ENCODE measurements around the gene MEF2A.

Gene MEF2A

GRCh38 chr15:99598296-99598695, 32.5 kb downstream of the MEF2A start:
- Histone ChIP-seq H3K27me3 (ENCODE audit: control insufficient read depth in 5 of 5, insufficient read depth in 4 of 5, low read length in 5 of 5) (no peaks in the 10 kb centered on the region), H3K27ac (ENCODE audit: low read depth, low read length) (no peak overlapping the region), H3K4me3 (ENCODE audit: low read depth in 1 of 5, low read length in 5 of 5) (no peak overlapping the region), H3K36me3 (ENCODE audit: control insufficient read depth in 5 of 5, insufficient read depth in 5 of 5, low read length in 5 of 5) (peaks cover 4 to 12% (median 7%) of the 10 kb centered on the region in 5 donors), H3K9ac (ENCODE audit: low read length in 5 of 5) (no peak overlapping the region), H3K4me1 (ENCODE audit: control insufficient read depth in 5 of 5, insufficient read depth in 5 of 5, low read length in 5 of 5) (peaks cover 0 to 16% (median 8%) of the 10 kb centered on the region in 5 donors), H3K9me3 (ENCODE audit: control insufficient read depth in 5 of 5, low read length in 5 of 5) (no peaks in the 10 kb centered on the region)

- no peaks in the 10 kb centered on the region for H3K9me3 ChIP-seq (ENCODE audit: control insufficient read depth in 5 of 5, low read length in 5 of 5)
- no peak overlapping the region for H3K9ac ChIP-seq (ENCODE audit: low read length in 5 of 5)
- no peak overlapping the region for H3K27ac ChIP-seq (ENCODE audit: low read depth, low read length)
- H3K27me3 ChIP-seq (ENCODE audit: control insufficient read depth in 5 of 5, insufficient read depth in 4 of 5, low read length in 5 of 5): no peaks in the 10 kb centered on the region
- peaks cover 4 to 14% (median 7%) of the 10 kb centered on the region in 5 donors for H3K36me3 ChIP-seq (ENCODE audit: control insufficient read depth in 5 of 5, insufficient read depth in 5 of 5, low read length in 5 of 5)
- peaks cover 0 to 12% (median 8%) of the 10 kb centered on the region in 5 donors for H3K4me1 ChIP-seq (ENCODE audit: control insufficient read depth in 5 of 5, insufficient read depth in 5 of 5, low read length in 5 of 5)
- no peak overlapping the region for H3K4me3 ChIP-seq (ENCODE audit: low read depth in 1 of 5, low read length in 5 of 5)
Measured at GRCh38 chr15:99603828-99604227, 38.0 kb downstream of the MEF2A start.

GRCh38 chr15:99604865-99605264, 39.1 kb downstream of the MEF2A start:
- Histone ChIP-seq H3K27ac (ENCODE audit: low read depth, low read length) (no peak overlapping the region), H3K9me3 (ENCODE audit: control insufficient read depth in 5 of 5, low read length in 5 of 5) (no peaks in the 10 kb centered on the region), H3K27me3 (ENCODE audit: control insufficient read depth in 5 of 5, insufficient read depth in 4 of 5, low read length in 5 of 5) (no peaks in the 10 kb centered on the region), H3K9ac (ENCODE audit: low read length in 5 of 5) (no peak overlapping the region), H3K4me1 (ENCODE audit: control insufficient read depth in 5 of 5, insufficient read depth in 5 of 5, low read length in 5 of 5) (peaks cover 0 to 12% (median 8%) of the 10 kb centered on the region in 5 donors), H3K36me3 (ENCODE audit: control insufficient read depth in 5 of 5, insufficient read depth in 5 of 5, low read length in 5 of 5) (peaks cover 3 to 12% (median 6%) of the 10 kb centered on the region in 5 donors), H3K4me3 (ENCODE audit: low read depth in 1 of 5, low read length in 5 of 5) (no peak overlapping the region)

GRCh38 chr15:99605490-99605931, 39.7 kb downstream of the MEF2A start:
- H3K4me1 ChIP-seq (ENCODE audit: control insufficient read depth in 5 of 5, insufficient read depth in 5 of 5, low read length in 5 of 5): peaks cover 0 to 12% (median 8%) of the 10 kb centered on the region in 5 donors
- H3K27me3 ChIP-seq (ENCODE audit: control insufficient read depth in 5 of 5, insufficient read depth in 4 of 5, low read length in 5 of 5): no peaks in the 10 kb centered on the region
- H3K27ac ChIP-seq (ENCODE audit: low read depth, low read length): no peak overlapping the region

GRCh38 chr15:99605990-99606389, 40.2 kb downstream of the MEF2A start:
- H3K27ac ChIP-seq (ENCODE audit: low read depth, low read length): no peak overlapping the region
- no peak overlapping the region for H3K9ac ChIP-seq (ENCODE audit: low read length in 5 of 5)
- no peaks in the 10 kb centered on the region for H3K27me3 ChIP-seq (ENCODE audit: control insufficient read depth in 5 of 5, insufficient read depth in 4 of 5, low read length in 5 of 5)
- H3K4me1 ChIP-seq (ENCODE audit: control insufficient read depth in 5 of 5, insufficient read depth in 5 of 5, low read length in 5 of 5): peaks cover 0 to 12% (median 8%) of the 10 kb centered on the region in 5 donors
- H3K9me3 ChIP-seq (ENCODE audit: control insufficient read depth in 5 of 5, low read length in 5 of 5): no peaks in the 10 kb centered on the region
- H3K36me3 ChIP-seq (ENCODE audit: control insufficient read depth in 5 of 5, insufficient read depth in 5 of 5, low read length in 5 of 5): peaks cover 0 to 4% (median 0%) of the 10 kb centered on the region in 5 donors
- no peak overlapping the region for H3K4me3 ChIP-seq (ENCODE audit: low read depth in 1 of 5, low read length in 5 of 5)

More at GRCh38 chr15:99605490-99605931, 39.7 kb downstream of the MEF2A start:
- H3K9me3 ChIP-seq (ENCODE audit: control insufficient read depth in 5 of 5, low read length in 5 of 5): no peaks in the 10 kb centered on the region
- peaks cover 0 to 8% (median 0%) of the 10 kb centered on the region in 5 donors for H3K36me3 ChIP-seq (ENCODE audit: control insufficient read depth in 5 of 5, insufficient read depth in 5 of 5, low read length in 5 of 5)
- no peak overlapping the region for H3K9ac ChIP-seq (ENCODE audit: low read length in 5 of 5)
- H3K4me3 ChIP-seq (ENCODE audit: low read depth in 1 of 5, low read length in 5 of 5): no peak overlapping the region

- peaks cover 0 to 11% (median 6%) of the 10 kb centered on the region in 5 donors for H3K4me1 ChIP-seq (ENCODE audit: control insufficient read depth in 5 of 5, insufficient read depth in 5 of 5, low read length in 5 of 5)
- H3K36me3 ChIP-seq (ENCODE audit: control insufficient read depth in 5 of 5, insufficient read depth in 5 of 5, low read length in 5 of 5): peaks cover 0 to 4% (median 0%) of the 10 kb centered on the region in 5 donors
- H3K4me3 ChIP-seq (ENCODE audit: low read depth in 1 of 5, low read length in 5 of 5): no peak overlapping the region
- no peak overlapping the region for H3K9ac ChIP-seq (ENCODE audit: low read length in 5 of 5)
- no peak overlapping the region for H3K27ac ChIP-seq (ENCODE audit: low read depth, low read length)
- H3K27me3 ChIP-seq (ENCODE audit: control insufficient read depth in 5 of 5, insufficient read depth in 4 of 5, low read length in 5 of 5): no peaks in the 10 kb centered on the region
- H3K9me3 ChIP-seq (ENCODE audit: control insufficient read depth in 5 of 5, low read length in 5 of 5): no peaks in the 10 kb centered on the region
Measured at GRCh38 chr15:99606646-99607045, 40.9 kb downstream of the MEF2A start.

GRCh38 chr15:99613481-99613880, 47.7 kb downstream of the MEF2A start:
- H3K9ac ChIP-seq (ENCODE audit: low read length in 5 of 5): no peak overlapping the region
- peaks cover 5 to 39% (median 26%) of the 10 kb centered on the region in 5 donors for H3K4me1 ChIP-seq (ENCODE audit: control insufficient read depth in 5 of 5, insufficient read depth in 5 of 5, low read length in 5 of 5)

GRCh38 chr15:99613887-99614647, 48.3 kb downstream of the MEF2A start:
- Histone ChIP-seq H3K9ac (ENCODE audit: low read length in 5 of 5) (peak overlapping the region in 3 of 5 donors; percentile 3 to 68 (median 60)), H3K4me1 (ENCODE audit: control insufficient read depth in 5 of 5, insufficient read depth in 5 of 5, low read length in 5 of 5) (peaks cover 5 to 43% (median 29%) of the 10 kb centered on the region in 5 donors), H3K9me3 (ENCODE audit: control insufficient read depth in 5 of 5, low read length in 5 of 5) (no peaks in the 10 kb centered on the region), H3K36me3 (ENCODE audit: control insufficient read depth in 5 of 5, insufficient read depth in 5 of 5, low read length in 5 of 5) (no peaks in the 10 kb centered on the region), H3K4me3 (ENCODE audit: low read depth in 1 of 5, low read length in 5 of 5) (peak overlapping the region in 1 of 5 donors; percentile 23), H3K27me3 (ENCODE audit: control insufficient read depth in 5 of 5, insufficient read depth in 4 of 5, low read length in 5 of 5) (no peaks in the 10 kb centered on the region), H3K27ac (ENCODE audit: low read depth, low read length) (peak overlapping the region; percentile 95)

More at GRCh38 chr15:99613481-99613880, 47.7 kb downstream of the MEF2A start:
- H3K27ac ChIP-seq (ENCODE audit: low read depth, low read length): peak overlapping the region; percentile 95
- no peaks in the 10 kb centered on the region for H3K36me3 ChIP-seq (ENCODE audit: control insufficient read depth in 5 of 5, insufficient read depth in 5 of 5, low read length in 5 of 5)
- no peak overlapping the region for H3K4me3 ChIP-seq (ENCODE audit: low read depth in 1 of 5, low read length in 5 of 5)
- no peaks in the 10 kb centered on the region for H3K27me3 ChIP-seq (ENCODE audit: control insufficient read depth in 5 of 5, insufficient read depth in 4 of 5, low read length in 5 of 5)
- H3K9me3 ChIP-seq (ENCODE audit: control insufficient read depth in 5 of 5, low read length in 5 of 5): no peaks in the 10 kb centered on the region

- Histone ChIP-seq H3K27ac (ENCODE audit: low read depth, low read length) (peak overlapping the region; percentile 95), H3K36me3 (ENCODE audit: control insufficient read depth in 5 of 5, insufficient read depth in 5 of 5, low read length in 5 of 5) (no peaks in the 10 kb centered on the region), H3K4me1 (ENCODE audit: control insufficient read depth in 5 of 5, insufficient read depth in 5 of 5, low read length in 5 of 5) (peaks cover 5 to 49% (median 37%) of the 10 kb centered on the region in 5 donors)
Measured at GRCh38 chr15:99614749-99615288, 49.0 kb downstream of the MEF2A start.

GRCh38 chr15:99615460-99615859, 49.7 kb downstream of the MEF2A start:
- H3K27me3 ChIP-seq (ENCODE audit: control insufficient read depth in 5 of 5, insufficient read depth in 4 of 5, low read length in 5 of 5): no peaks in the 10 kb centered on the region
- no peaks in the 10 kb centered on the region for H3K36me3 ChIP-seq (ENCODE audit: control insufficient read depth in 5 of 5, insufficient read depth in 5 of 5, low read length in 5 of 5)
- peak overlapping the region; percentile 95 for H3K27ac ChIP-seq (ENCODE audit: low read depth, low read length)
- no peak overlapping the region for H3K9ac ChIP-seq (ENCODE audit: low read length in 5 of 5)
- H3K4me3 ChIP-seq (ENCODE audit: low read depth in 1 of 5, low read length in 5 of 5): no peak overlapping the region
- H3K9me3 ChIP-seq (ENCODE audit: control insufficient read depth in 5 of 5, low read length in 5 of 5): no peaks in the 10 kb centered on the region
- H3K4me1 ChIP-seq (ENCODE audit: control insufficient read depth in 5 of 5, insufficient read depth in 5 of 5, low read length in 5 of 5): peaks cover 5 to 49% (median 37%) of the 10 kb centered on the region in 5 donors

More at GRCh38 chr15:99614749-99615288, 49.0 kb downstream of the MEF2A start:
- H3K9me3 ChIP-seq (ENCODE audit: control insufficient read depth in 5 of 5, low read length in 5 of 5): no peaks in the 10 kb centered on the region
- no peaks in the 10 kb centered on the region for H3K27me3 ChIP-seq (ENCODE audit: control insufficient read depth in 5 of 5, insufficient read depth in 4 of 5, low read length in 5 of 5)
- H3K4me3 ChIP-seq (ENCODE audit: low read depth in 1 of 5, low read length in 5 of 5): peak overlapping the region in 1 of 5 donors; percentile 23
- peak overlapping the region in 3 of 5 donors; percentile 3 to 68 (median 60) for H3K9ac ChIP-seq (ENCODE audit: low read length in 5 of 5)

All from subcutaneous abdominal adipose tissue (tissue), 5 donors.